Activated CD4-positive, alpha-beta T cell treated with anti-CD3 and anti-CD28 coated beads, Interleukin-2, Interleukin-6, amounts not matched to agents 100 ng/mL and 50 ng/mL, durations not matched to agents 16 hours and 8 hours (primary cell): Measurements from ENCODE around the gene GNPDA1.
A peak's percentile ranks its signal among the peaks of the same experiment; 100 is the strongest.
"Not testable (repeated sequence)": the region's sequence is repeated elsewhere in the genome, so short reads cannot be mapped to it uniquely, and the experiment has no call there.

Source experiments
- DNase-seq: peaks from one replicate; pipeline ENCODE4 v3.0.0-alpha.2; 2020

The GNPDA1 gene

DNA sequence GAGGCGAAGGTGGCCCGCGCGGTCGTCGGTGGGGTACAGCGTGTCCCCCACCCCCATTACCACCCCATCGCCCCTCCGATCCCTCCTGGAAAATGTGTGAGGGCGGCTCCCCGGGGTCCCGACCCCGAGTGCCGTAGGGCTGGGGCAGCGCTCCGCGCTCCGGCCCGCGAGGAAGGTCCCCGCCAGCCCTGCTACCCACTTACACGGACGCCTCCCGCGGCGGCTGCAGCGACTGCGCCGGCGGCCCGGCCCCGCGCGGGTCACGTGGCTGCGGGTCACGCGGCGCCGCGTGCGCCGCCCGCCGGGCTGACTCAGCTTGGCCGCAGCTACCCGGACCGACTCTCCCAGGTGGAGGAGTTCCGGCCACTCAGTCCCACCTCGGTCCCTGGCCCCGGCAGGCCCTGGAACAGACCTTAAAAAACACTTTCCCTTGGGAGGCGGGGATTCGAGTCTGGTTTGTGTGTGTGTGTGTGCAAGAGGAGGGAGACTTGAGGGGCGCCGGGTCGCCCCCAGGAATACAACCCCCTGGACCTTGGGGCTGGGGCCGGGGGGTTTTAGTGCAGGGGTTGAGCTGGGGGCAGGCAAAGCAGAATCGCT is at the start of gene GNPDA1:
GNPDA1 (minus strand) TSS at position 236 of the 597 bp plus-strand sequence. CDS start 992 bp downstream, outside the sequence.
- DNase-seq = peak; percentile 83

DNA sequence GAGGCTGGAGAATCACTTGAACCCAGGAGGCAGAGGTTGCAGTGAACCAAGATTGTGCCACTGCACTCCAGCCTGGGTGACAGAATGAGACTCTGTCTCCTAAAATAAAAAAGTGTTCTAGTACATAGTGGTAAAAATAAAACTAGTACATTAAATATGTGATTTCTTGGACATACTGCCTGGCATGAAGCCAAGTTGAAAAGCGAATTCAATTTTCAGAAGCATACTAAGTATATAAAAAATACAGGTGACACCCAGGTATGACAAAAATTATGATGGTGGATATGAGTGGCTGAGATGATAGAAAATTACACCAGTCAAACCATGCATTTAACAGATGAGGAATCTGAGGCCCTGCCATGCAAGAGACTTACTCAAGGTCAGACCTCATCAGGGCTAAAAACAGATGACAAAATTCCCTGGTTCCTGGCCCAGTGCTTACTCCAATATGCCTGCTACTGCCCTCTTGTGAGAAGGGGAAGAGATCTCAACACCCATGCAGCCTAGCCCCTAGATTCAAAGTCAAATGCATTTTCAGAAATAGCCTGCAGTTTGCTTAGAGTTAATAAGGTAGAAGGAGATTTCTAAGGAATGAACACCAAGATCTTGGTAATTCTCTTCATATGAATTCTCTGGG is 46.6 kb upstream of the GNPDA1 start:
- no peak for DNase-seq

DNA sequence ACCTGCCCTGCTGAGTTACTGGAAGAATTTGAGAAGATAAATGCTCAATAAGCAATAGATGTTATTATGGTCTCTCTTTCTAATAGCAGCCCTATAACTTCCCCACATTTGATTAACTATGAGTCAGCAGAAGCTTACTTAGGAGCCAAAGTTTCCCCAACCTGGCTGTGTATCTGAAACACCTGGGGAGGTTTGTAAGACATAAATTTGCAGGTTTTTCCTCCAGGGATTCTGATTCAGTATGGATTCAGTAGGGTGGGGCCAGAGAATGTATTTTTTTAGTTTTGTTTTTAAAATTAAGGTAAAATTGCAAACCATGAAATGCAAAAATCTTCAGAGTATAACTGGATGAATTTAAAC is 44.9 kb upstream of the GNPDA1 start:
- DNase-seq = no peak

DNA sequence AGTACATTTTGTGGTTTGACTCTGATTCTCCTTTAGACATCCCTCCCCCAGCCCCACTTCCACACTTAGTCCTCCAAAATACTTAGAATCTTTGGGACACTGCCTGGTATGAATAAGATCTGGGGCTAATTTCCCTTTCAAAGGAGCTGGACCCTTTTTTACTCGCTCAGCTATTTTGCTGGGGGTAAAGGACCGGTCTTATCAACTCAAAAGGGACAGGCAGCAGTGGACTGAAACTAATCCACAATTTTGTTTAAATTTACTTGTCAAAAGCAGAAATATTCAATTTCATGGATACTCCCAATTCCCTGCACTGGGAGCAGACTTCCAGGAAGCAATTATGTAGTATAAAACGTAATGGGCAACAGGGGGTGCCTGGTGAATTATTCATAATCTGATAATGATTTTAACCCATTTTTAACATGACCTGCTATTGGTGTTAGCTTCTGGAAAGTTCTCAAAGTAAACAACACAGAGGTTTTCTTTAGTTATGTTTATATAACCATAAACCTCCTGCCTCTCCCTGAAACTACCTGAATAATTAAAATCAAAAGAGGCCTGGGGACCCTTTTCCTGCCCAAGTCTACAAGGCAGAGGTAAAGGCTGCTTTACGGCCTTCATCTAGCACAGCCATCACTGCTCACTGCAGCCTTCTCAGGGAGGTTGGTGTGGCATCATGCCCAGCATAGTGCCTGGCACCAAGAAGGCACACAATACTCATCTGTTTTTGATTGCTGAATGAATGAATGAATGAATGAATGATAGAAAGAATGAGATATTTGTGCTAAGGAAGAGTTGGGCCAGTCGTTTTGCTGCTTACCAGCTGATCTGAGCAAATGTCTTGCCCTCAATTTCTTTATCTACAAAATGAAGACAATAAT is 44.2 kb upstream of the GNPDA1 start:
- no peak for DNase-seq

DNA sequence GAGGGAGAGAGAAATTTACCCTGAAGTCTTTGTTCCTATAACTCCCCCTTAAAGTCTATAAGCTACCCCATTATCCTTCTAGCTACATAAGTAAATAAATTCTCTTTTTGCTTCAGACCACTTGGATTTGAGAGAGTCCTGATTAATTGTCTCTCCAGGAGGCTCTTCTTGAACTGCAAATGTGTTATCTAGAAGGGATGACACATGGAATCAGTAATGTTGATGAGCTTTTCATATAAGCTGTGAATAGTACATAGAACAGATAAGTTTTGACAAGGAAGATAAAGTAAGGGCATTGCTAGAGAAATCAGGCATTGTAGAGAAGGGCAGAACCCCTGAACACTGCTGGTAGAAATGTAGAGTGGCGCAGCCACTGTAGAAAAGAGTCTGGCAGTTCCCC is 42.5 kb upstream of the GNPDA1 start:
- no peak for DNase-seq

DNA sequence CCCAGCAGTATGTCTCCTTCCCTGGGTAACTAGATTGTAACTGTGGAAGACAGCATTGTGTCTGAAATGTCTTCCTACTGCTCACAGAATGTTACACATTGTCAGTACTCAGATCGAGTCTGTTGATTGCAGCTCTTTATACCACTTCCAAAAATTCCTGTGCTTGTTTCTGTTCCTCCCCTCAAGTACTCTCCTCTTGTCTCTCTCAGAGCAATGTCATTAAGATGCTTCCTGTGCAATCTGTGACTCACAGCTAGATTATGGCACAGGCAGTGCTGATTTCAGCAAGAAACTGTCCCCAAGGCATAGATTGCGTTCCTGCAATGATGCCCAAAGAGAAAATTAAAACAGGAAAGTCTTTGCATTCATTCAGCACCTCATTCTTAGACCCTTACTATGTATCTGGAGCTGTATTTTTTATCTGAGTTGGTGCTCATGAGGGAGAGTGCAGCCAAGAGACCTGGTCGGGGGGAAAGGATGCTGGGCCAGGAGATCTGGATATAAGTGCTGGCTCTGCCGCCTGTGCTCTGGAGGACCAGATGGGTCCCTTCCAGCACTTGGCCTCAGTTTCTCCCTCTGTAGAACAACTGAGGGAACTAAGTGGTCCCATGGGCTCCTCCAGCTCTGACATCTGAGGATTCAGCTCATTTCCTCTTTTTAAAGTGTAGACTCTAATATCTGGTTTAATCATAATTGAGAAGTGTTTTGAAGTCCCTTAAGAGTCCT is 40.8 kb upstream of the GNPDA1 start:
- peak; percentile 20 for DNase-seq

DNA sequence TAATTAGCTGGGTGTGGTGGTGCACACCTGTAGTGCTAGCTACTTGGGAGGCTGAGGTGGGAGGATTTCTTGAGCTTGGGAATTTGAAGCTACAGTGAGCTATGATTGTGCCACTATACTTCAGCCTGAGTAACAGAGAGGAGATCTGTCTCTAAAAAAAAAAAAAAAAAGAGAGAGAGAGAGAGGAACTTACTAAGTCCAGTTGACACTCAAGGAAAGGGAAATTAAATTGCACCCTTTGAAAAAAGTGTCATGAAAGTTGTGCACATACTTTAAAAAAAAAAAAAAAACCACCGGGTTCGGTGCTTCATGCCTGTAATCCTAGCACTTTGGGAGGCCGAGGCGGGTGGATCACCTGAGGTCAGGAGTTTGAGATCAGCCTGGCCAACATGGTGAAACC is 39.2 kb upstream of the GNPDA1 start:
- not testable (repeated sequence) for DNase-seq

DNA sequence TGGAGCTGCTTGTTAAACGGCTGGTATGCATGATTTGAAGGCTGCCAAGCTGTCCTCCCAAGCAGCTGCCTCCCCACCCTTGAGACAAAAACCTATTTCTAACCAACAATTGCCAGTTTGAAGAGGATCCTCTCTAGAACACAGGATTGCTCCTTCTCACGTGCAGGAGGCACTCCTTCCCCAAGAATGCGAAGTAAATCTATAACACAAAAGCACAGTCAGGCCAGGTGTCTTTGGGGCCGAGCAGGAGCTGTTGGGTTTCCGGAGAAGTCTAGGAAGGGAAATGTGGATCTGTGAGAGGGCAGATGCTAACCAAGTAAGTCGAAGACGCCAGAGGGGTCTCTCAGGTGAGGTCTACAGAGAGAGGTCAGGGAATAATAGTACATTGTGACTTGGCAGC is 35.4 kb upstream of the GNPDA1 start:
- DNase-seq = no peak

DNA sequence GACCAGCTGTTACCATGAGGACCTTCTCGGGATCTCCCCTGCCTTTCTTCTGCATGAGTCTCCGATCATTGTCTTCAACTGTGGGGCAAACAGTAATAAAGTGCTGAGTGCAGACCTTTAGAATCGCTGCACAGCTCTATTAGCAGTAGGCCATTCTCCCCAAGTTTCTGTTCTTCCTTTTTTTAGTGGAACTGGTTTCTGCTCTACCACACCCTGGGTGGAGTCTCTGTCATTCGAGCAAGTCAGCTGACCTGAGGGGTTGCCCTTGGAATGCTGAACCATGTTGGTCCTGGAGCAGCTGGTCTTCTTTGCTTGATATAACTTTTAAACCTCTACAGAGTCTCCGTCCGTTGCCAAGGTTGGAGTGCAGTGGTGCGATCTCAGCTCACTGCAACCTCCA is 33.4 kb upstream of the GNPDA1 start:
- DNase-seq = no peak

DNA sequence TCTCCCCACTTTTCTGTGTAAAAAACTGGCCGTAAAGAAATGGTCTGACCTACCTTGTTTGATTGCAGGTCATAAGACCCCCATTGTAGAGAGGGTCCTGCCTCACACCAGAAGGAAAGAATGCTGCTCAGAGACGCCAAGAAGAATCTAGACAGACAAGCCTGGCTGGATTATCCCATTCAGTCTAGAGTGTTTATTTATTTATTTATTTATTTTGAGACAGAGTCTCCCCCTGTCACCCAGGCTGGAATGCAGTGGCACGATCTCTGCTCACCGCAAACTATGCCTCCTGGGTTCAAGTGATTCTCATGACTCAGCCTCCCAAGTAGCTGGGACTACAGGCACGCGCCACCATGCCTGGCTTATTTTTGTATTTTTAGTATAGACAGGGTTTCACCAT is 28.1 kb upstream of the GNPDA1 start:
- DNase-seq = not testable (repeated sequence)

DNA sequence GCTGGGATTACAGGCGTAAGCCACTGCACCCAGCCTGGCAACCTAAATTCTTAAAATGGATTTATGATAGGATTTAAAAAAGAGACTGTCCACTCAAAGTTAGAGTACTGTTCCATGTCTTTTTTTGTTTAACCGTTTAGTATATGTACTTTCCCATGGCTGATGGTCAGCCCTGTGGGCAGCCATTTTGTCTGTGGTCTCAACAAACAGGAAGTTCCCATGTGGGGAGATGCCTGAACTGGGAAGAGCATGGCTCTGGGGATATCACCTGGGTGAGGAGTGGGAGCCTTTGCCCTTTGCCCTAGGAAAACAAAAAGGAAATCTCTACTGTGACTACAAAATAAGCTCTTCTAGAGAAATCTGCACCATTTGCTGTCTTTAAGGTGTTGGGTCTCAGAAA is 27.5 kb upstream of the GNPDA1 start:
- no peak for DNase-seq

DNA sequence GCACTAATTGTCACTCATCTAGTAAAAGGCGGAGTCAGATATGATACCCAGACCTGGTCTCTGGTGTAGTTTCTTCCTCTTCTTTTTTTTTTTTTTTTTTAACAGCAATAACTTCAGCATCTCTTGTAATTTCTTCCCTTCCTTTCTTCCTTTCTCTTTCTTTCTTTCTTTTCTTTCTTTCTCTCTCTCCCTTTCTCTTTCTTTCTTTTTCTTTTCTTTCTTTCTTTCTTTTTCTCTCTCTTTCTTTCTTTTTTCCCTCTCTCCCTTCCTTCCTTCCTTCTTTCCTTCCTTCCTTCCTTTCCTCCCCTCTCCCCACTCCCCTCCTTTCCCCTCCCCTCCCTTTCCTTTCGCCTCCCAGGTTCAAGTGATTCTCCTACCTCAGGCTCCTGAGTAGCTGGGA is 25.9 kb upstream of the GNPDA1 start:
- DNase-seq = no peak

DNA sequence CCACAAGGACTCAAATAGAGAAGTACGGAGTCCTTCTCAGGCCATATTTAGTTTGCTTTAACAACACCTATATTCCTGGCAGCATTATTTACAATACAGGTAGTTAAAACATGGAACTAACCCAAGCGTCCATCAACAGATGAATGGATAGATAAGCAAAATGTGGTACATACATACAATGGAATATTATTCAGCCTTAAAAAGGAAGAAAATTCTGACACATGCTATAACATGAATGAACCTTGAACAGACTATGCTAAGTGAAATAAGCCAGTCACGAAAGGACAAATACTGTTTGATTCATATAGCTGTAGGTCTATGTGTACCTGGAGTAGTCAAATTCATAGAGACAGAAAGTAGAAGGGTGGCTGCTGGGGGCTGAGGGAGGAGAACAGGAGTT is 24.8 kb upstream of the GNPDA1 start:
- DNase-seq = not testable (repeated sequence)

DNA sequence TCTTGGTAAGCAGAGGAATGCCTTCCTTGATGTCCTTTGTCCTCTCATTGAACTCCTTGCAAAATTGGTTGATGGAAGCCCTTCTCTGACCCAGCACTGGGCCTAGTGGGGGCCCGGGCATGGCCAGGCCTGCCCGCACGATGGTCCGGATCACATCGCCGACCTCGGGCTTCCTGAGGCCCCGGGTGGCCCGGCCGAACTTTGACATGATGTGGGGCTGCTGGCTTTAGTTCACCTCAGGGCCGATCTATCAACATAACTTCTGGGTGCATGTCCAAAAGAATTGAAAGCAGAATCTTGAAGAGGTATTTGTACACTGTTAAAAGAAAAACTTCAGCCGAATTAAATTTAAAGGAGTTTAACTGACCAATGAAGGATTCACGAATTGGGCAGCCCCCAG is 24.1 kb upstream of the GNPDA1 start:
- DNase-seq = no peak

DNA sequence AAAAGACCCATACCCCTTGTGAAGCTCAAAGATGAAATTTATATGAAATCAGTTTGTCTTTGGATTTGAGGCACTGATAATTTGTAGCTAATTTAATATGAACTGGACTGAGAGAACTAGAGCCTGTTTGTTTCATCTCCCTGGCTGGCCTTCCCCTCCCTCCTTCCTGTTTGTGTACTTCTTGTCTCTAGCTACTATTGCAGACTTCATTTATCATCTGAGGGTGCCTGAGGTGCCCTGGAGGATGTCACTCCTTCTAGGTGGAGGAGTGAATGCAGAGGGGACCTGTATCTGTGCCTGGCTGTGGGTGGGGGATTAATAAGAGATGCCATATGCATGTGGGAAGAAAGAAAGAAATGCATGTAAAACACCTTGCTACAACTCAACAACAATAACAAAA is 22.2 kb upstream of the GNPDA1 start:
- DNase-seq = no peak

DNA sequence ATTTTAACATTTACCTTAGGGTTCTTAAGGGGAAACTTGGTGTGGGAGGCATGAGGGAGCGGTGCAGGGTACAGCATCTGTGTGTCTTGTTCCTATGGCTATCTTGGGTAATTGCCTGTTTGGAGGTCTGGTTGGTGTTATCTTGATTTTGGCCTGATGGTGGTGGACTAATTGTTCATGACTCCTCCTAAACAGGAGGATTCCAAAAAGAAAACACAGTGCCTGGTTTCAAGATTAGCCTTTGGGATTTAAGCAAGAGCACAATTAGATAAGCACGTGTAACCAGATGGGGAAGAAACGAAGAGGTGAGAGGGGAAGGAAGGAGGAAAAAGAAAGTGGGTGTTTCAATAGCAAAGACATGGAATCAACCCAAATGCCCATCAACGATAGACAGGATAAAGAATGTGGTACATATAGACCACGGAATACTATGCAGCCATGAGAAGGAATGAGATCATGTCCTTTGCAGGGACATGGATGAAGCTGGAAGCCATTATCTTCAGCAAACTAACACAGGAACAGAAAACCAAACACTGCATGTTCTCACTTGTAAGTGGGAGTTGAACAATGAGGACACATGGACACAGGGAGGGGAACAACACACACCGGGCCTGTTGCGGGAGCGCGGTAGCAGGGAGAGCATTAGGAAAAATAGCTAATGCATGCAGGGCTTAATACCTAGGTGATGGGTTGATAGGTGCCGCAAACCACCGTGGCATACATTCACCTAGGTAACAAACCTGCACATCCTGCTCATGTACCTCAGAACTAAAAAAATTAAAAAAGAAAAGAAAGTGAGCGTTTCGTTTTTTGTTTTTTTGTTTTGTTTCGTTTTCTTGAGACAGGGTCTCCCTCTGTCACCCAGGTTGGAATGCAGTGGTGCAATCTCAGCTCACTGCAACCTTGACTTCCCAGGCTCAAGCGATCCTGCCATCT is 21.1 kb upstream of the GNPDA1 start:
- DNase-seq = not testable (repeated sequence)

DNA sequence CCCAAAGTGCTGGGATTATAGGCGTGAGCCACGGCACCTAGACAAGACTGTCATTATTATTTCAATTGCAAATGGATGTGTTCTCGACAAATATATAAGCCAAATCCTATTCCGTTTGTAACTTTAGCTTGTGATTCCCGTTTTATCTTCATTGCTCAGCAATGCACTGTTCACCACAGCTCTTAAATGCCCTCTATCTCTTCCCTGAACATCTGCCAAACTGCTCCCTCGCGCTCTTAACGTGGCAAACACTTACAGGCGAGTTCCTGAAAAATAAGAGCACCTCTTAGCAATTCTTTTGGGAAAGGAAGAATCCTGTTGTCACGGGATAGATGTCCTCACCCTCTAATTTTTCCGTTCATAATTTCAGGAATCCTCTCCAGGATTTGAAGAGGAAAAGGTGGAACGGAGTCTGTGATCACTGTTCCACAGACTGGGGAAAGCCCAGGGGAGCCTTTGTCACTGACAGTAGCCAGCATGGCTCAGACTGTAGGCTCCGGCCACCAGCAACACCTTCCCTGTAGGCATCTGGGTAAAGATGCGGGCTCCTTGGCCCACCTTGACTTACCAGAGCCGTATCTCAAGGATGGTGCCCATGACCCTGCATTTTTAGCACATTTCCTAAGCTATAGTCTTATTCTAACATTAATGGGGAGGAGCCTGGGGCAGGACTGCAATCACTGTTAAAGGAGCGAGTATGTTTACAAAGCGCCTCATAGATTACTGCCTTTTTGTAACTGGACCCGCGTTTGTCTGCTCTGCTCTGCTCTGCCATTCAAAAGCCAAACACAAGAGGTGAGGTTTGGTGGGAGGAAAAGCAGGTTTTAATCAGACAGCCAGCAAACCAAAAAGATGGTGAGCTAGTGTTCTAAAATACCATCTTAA is 20.2 kb upstream of the GNPDA1 start:
- DNase-seq = no peak

DNA sequence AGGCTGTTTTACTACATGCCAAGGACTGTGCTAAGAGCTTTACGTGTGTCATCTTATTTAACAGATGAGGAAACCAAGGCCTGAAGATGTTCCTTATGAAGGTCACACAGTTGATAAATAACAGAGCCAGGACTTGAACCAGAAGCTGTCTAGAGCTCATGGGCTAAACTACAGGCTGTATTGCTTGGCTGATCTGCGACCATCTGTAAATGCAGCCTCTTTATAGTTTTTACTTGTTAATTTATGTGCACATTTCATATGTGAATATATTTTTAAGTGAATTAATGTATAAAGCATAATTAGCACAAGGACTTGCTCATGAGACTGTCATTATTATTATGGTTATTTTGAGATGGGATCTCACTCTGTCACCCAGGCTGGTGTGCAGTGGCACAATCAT is 19.3 kb upstream of the GNPDA1 start:
- no peak for DNase-seq

DNA sequence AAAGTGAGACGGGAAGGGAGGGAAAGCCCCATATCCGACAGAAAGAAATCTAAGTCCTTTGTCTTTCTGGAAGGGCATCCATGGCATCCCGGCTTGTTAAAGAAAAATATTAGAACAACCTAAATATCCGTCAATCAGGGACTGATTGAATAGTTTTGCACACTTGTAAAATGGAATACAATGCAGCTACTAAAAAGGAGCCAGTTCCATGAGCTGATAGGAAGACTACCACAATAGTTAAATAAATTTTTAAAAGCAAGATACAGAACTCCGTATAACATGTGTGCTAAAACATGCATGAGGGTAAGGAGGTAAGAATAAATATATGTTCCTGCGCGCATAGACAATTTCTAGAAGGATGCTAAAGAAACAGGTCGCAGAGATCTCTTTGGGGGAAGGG is 12.8 kb upstream of the GNPDA1 start:
- no peak for DNase-seq

DNA sequence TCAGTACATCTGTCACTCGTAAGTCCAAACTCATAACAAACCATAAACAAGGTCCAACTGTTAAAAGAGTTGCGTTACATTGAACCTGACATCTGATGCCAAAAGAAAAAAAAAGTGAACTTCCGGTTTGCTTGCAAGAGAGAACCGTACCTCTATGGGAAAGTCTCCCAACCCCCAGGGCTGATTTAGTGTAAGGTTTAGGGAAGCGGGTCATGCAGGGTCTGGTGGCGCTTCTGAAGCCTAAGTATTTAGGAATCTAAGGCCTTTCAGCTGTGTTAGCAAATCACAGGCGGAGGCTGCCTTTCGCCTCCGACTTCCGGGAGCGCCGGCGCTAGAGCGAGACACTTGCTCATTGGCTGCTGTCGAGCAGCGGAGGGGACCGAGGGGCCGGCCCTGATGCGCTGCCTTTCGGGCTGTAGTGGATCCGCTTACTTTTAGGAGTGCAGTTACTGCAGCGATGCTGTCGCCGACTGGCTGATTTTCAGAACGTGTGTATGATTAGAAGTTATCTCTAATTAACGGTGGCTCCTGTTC is 12.0 kb upstream of the GNPDA1 start:
- DNase-seq = peak; percentile 92

DNA sequence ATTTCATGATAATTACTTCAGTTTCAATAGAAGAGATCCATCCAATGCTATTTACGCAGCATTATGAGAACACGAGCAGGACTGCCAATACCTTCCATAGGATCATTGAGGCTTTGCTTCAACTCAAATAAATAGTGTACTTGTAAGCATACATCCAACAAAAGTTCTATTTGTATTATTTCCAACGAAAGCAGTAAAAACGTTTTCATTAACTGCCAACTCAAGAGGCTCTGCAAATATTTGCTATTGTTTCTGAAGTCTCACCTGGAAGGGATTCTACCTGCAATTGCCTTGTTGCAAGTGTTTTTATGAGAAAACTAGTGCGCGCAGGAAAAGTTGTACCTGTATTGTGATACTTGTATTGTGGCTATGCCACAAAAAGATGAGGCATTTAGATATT is 11.0 kb upstream of the GNPDA1 start:
- DNase-seq = no peak
